ENCODE data around the gene LRIT2.

Gene LRIT2

GRCh38 chr10:84241185-84241790 lies 15.9 kb upstream of the LRIT2 start, which contains the start of gene LRIT1:
TSS of gene LRIT1 (minus strand) at chr10:84241546. CDS start at chr10:84241439, 107 bp downstream.
- no peak for DNase-seq

GRCh38 chr10:84238909-84239308 lies 13.6 kb upstream of the LRIT2 start:
- no peak for DNase-seq

- DNase-seq: no peak
Measured at GRCh38 chr10:84237199-84238051, 12.1 kb upstream of the LRIT2 start.

GRCh38 chr10:84236807-84237198 lies 11.5 kb upstream of the LRIT2 start:
- DNase-seq: no peak

- DNase-seq: no peak
Measured at GRCh38 chr10:84235096-84235495, 9.8 kb upstream of the LRIT2 start.

GRCh38 chr10:84234479-84234878 lies 9.1 kb upstream of the LRIT2 start:
- DNase-seq: no peak

- DNase-seq: no peak
Measured at GRCh38 chr10:84233940-84234339, 8.6 kb upstream of the LRIT2 start.

GRCh38 chr10:84232376-84232775 lies 7.0 kb upstream of the LRIT2 start:
- DNase-seq: no peak

- no peak for DNase-seq
Measured at GRCh38 chr10:84230359-84230758, 5.0 kb upstream of the LRIT2 start.

- no peak for DNase-seq
Measured at GRCh38 chr10:84227810-84228209, 2.5 kb upstream of the LRIT2 start.

- DNase-seq: no peak
Measured at GRCh38 chr10:84226616-84227015, 1.3 kb upstream of the LRIT2 start.

GRCh38 chr10:84224411-84225028 lies 824 bp downstream of the LRIT2 start:
- DNase-seq: no peak

GRCh38 chr10:84221916-84222315 lies 3.4 kb downstream of the LRIT2 start:
- DNase-seq: no peak

- no peak for DNase-seq
Measured at GRCh38 chr10:84217746-84218145, 7.6 kb downstream of the LRIT2 start.

GRCh38 chr10:84216834-84217233 lies 8.5 kb downstream of the LRIT2 start:
- no peak for DNase-seq

- DNase-seq: no peak
Measured at GRCh38 chr10:84214612-84215235, 10.6 kb downstream of the LRIT2 start.

- DNase-seq: no peak
Measured at GRCh38 chr10:84214046-84214572, 11.2 kb downstream of the LRIT2 start.

GRCh38 chr10:84213076-84213475 lies 12.3 kb downstream of the LRIT2 start:
- DNase-seq: no peak

GRCh38 chr10:84212014-84212413 lies 13.3 kb downstream of the LRIT2 start:
- DNase-seq: no peak

- DNase-seq: no peak
Measured at GRCh38 chr10:84211566-84211965, 13.8 kb downstream of the LRIT2 start.

GRCh38 chr10:84208023-84208422 lies 17.3 kb downstream of the LRIT2 start:
- DNase-seq: no peak

GRCh38 chr10:84205853-84206525 lies 19.4 kb downstream of the LRIT2 start:
- DNase-seq: no peak

Measured in activated gamma-delta T cell (primary cell).